ENCODE results near the gene DSC1.

Gene DSC1, protein sequence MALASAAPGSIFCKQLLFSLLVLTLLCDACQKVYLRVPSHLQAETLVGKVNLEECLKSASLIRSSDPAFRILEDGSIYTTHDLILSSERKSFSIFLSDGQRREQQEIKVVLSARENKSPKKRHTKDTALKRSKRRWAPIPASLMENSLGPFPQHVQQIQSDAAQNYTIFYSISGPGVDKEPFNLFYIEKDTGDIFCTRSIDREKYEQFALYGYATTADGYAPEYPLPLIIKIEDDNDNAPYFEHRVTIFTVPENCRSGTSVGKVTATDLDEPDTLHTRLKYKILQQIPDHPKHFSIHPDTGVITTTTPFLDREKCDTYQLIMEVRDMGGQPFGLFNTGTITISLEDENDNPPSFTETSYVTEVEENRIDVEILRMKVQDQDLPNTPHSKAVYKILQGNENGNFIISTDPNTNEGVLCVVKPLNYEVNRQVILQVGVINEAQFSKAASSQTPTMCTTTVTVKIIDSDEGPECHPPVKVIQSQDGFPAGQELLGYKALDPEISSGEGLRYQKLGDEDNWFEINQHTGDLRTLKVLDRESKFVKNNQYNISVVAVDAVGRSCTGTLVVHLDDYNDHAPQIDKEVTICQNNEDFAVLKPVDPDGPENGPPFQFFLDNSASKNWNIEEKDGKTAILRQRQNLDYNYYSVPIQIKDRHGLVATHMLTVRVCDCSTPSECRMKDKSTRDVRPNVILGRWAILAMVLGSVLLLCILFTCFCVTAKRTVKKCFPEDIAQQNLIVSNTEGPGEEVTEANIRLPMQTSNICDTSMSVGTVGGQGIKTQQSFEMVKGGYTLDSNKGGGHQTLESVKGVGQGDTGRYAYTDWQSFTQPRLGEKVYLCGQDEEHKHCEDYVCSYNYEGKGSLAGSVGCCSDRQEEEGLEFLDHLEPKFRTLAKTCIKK

DNA sequence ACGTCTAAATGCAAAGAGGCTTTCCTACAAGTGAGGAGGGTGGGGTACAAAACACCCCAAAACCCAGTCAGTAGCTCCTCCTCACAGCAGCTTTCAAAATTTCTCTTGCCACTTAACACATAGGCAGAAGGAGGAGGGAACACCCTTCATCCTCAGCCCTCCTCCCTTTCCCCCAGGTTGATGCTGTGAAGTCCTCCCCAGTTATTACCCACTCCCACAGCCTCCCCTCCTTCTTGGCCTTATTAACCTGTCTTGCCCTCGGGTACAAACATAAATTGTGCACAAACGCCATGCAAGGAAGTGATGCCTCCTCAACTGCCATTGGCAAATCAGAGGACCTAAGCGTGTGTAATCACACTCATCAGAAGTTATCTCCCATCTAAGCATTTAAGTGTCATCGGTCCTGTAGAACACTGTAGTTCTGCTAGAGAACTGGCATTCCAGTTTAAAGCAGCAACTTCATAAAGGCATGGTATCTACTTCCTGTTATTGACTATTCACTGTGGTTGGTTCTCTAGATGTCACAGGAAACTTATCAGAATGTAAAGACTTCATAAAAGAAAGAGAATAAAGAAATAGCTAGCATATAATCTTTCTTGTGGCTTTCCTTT, at the start of gene DSC1:
Gene DSC1 (minus strand): TSS at position 32 of the 611 bp plus-strand sequence. CDS start 262 bp downstream, outside the sequence.
- no peak within 1 kb of the TSS for H3K4me3 ChIP-seq (ENCODE audit: low read depth, low read length)
- TF ChIP-seq, protein P1, sequence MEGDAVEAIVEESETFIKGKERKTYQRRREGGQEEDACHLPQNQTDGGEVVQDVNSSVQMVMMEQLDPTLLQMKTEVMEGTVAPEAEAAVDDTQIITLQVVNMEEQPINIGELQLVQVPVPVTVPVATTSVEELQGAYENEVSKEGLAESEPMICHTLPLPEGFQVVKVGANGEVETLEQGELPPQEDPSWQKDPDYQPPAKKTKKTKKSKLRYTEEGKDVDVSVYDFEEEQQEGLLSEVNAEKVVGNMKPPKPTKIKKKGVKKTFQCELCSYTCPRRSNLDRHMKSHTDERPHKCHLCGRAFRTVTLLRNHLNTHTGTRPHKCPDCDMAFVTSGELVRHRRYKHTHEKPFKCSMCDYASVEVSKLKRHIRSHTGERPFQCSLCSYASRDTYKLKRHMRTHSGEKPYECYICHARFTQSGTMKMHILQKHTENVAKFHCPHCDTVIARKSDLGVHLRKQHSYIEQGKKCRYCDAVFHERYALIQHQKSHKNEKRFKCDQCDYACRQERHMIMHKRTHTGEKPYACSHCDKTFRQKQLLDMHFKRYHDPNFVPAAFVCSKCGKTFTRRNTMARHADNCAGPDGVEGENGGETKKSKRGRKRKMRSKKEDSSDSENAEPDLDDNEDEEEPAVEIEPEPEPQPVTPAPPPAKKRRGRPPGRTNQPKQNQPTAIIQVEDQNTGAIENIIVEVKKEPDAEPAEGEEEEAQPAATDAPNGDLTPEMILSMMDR (IDR thresholded peaks at IDR 0.05; ENCODE audit: borderline replicate concordance, insufficient read depth, low read depth, low read length): no peak

DNA sequence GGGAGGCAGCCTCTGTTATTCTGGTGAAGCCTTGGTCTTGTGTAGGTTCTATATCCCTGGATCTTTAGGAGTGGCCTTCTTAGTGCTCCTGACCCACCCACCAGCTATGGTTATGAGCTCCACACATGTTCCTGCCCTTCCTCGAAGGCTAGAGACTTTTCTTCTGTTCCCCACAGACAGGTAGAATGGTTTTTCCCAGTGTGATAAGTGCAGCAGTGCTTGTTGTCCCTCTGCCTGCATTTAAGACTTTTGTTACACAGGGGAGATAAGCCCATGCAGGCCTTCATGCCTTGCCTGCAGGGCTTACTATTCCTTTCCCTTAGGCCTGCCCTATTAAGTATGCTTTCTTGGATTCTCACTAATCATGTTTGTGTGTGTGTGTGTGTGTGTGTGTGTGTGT, 48.4 kb upstream of the DSC1 start:
- TF ChIP-seq, protein P1 (IDR thresholded peaks at IDR 0.05; ENCODE audit: borderline replicate concordance, insufficient read depth, low read depth, low read length): no peak
- H3K4me3 ChIP-seq (ENCODE audit: low read depth, low read length): no peak overlapping the region

DNA sequence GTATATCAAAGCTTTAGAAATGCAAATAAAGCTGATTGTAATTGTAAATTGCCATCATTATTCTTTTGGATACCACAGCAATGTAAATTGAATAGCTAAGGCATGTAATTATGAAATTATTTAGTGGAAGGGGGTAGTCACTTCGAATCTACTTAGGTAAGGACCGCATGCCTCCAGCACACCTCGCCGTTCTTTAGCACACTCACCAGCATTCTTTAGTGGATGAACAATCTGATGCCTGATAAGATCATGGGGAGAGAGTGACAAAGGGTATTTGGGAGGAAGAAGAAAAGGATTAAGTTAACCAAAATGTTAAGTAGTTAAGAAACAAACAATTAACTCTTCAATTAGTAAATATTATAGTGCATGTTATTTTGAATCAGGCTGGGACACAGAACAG, 46.4 kb upstream of the DSC1 start:
- H3K4me3 ChIP-seq (ENCODE audit: low read depth, low read length): no peak overlapping the region
- TF ChIP-seq, protein P1 (IDR thresholded peaks at IDR 0.05; ENCODE audit: borderline replicate concordance, insufficient read depth, low read depth, low read length): no peak

DNA sequence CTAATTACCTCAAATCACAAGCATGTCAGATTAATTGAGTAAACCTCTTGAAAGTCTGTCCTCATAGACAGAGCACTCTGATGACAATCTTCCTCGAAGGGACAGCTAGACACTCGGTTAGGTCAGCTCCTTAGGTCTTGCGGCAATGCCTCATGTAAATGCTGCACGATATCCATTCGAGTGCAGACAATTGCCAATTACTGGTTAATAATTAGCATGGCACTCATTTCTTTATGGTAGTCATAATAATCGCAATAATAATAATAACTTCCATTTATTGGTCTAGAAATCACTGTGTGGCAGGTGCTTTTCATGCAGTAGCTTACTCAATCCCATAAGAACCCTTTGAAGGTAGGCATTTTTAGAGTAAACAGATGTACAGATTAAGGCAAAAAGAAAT, 44.7 kb upstream of the DSC1 start:
- H3K4me3 ChIP-seq (ENCODE audit: low read depth, low read length): no peak overlapping the region
- TF ChIP-seq, protein P1 (IDR thresholded peaks at IDR 0.05; ENCODE audit: borderline replicate concordance, insufficient read depth, low read depth, low read length): no peak

DNA sequence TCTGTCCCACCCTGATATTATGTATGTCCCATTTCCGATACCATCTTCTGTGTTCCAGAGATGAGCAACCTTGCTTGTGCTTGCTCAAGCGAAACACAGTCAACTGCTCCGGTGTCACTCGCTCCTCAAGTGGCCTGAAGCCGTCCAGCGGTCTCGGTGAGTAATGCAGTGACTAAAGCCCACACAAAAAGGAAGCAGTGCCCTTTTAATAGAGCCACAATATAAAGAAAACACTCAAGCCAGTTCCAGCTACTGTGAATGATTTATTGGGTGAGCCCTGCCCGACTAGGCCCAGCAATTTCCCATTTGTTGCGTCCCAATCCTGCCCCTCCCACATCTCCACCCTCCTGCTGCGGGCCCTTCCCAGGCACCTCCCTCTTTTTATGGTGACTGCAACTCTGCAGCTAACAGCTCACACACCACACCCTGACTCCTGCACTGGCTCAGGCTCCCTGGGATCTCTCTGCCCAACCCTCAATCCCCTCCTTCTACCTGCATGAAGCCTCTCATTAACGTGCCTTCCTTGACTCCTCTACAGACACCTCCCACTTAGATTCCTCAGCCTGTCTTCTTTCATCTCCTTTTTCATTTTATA, 44.2 kb upstream of the DSC1 start:
- no peak overlapping the region for H3K4me3 ChIP-seq (ENCODE audit: low read depth, low read length)
- TF ChIP-seq, protein P1 (IDR thresholded peaks at IDR 0.05; ENCODE audit: borderline replicate concordance, insufficient read depth, low read depth, low read length): peak; percentile 40

DNA sequence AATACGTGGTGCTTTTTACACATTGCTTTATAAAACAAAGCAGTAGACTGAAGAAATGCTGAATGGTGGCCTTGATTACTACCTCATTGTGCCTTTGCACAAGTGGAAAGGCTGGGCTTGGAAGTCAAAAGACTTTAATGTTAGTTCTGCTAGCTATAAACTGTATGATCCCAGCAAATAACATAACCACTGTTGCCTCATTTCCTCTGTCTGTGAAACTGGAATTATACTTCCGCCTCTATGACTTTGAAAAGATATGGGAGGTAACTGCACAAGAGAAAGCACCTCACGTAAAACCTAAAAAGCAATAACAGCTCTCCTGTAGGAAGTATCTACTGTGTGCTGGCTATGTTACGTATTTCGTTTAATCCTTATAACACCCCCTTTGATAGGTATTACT, 43.4 kb upstream of the DSC1 start:
- TF ChIP-seq, protein P1 (IDR thresholded peaks at IDR 0.05; ENCODE audit: borderline replicate concordance, insufficient read depth, low read depth, low read length): no peak

More for the DNA sequence above, 43.4 kb upstream of the DSC1 start:
- H3K4me3 ChIP-seq (ENCODE audit: low read depth, low read length): no peak overlapping the region

All from GM12875 (cell line).